ENCODE data around the gene UBAC1. TPM values are rescaled to one million over a fixed set of nuclear protein-coding genes. Genes with fewer than 3 reads are reported as not detected.

UBAC1 gene
- total RNA-seq, 2 experiments from 2014 or later = 29.3 to 31.9 TPM

DNA sequence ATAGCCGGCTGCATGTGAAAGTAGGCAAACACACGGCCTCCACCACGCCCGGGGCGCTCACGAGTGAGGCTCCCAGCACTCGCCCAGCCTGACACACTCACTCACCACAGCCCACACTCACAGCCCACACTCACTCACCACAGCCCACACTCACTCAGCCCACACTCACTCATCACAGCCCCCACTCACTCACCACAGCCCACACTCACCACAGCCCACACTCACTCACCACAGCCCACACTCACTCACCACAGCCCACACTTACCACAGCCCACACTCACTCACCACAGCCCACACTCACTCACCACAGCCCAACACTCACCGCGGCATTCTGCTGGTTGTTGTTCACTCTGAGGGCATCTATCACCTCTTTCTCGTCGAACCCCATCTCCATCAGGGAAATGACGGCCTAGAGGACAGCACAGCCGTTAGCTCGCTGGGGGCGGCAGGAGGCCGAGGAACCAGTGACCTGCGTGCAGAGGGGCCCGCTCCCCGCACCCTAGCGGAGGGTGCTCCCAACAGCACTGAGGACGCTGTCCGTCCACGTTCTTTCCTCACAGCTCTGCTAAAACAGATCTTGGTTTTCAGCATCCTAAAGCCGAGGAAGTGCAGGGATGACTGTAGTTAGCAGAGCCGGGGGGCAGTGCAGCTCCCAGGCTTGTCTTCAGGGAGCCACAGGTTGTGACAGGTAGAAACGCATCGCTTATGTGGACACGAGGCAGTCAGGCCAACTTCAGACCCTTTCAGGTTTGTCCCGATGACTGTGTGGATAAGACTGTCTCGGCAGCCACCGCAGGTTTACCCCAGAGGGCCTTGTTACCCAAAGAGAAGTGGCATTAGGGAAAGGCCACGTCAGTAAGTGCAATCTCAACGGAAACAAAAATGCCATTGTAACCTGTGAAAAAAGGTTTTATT is 21.6 kb downstream of the UBAC1 start:
- POLR2A ChIA-PET = no interaction called here
- ATAC-seq = peak; percentile 58

DNA sequence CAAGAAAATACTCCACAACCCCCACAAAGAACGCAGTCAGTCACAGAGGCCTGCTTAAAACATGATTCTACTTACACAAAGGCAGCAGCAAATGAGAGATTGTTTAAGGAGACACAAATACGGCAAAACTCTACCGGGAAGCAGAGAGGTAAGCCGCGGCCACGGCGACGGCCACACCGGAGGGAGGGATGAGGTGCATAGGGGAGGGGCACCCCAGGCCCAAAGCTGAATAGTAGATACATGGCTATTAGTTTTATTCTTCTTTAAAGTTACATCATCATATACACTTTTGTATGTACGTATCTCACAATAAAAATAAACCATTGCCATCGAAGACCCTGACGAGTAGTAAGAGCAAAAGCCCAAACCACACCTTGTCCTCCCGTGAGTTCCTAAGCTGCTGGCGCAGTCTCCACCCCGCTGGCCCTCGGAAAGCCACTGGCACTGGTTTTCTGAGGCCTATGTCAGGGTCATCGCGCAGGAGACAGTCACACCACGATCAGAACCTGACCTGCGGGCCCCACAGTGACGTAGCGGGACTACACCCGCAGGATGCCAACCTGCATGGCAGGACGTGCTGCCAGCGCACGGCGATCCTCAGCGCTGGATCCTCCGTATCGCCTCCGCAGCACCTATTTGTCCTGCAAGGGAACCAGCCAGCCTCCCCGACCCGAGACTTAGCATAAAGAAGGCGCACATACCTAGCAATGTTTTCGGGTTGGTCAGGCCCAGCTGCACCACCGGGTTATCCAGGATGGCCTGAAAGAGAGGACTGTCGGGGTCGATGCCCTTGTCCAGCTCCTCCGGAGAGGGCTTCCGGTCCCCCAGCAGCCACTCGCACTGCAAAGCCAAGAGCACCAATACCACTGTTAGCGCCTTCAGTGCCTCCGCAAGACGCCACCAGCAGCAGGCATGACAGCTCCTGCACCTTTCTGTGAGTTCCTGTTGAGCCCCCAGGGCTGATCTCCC is 23.4 kb downstream of the UBAC1 start:
- H3K9me3 Mint-ChIP-seq (ENCODE audit: insufficient read depth) = peaks cover 3% of the 10 kb centered on the region
- H3K27me3 Mint-ChIP-seq (ENCODE audit: low read depth) = peaks cover 3% of the 10 kb centered on the region
- DNase-seq = no peak
- H3K27ac Mint-ChIP-seq = no peak overlapping the region
- no peak for ATAC-seq
- no peak overlapping the region for H3K4me3 Mint-ChIP-seq
- CTCF ChIA-PET = no interaction called here
- POLR2A ChIA-PET = no interaction called here
- peaks cover 67% of the 10 kb centered on the region for H3K36me3 Mint-ChIP-seq (ENCODE audit: low read depth)
- H3K4me1 Mint-ChIP-seq (ENCODE audit: low read depth) = peaks cover 9% of the 10 kb centered on the region

More for the DNA sequence above, 21.6 kb downstream of the UBAC1 start:
- Mint-ChIP-seq H3K27ac (peak overlapping the region; percentile 94), H3K4me1 (ENCODE audit: low read depth) (peaks cover 9% of the 10 kb centered on the region), H3K4me3 (peak overlapping the region; percentile 71), H3K9me3 (ENCODE audit: insufficient read depth) (peaks cover 3% of the 10 kb centered on the region), H3K36me3 (ENCODE audit: low read depth) (peaks cover 70% of the 10 kb centered on the region), H3K27me3 (ENCODE audit: low read depth) (peaks cover 3% of the 10 kb centered on the region)
- peak; percentile 57 for DNase-seq
- CTCF ChIA-PET = no interaction called here

DNA sequence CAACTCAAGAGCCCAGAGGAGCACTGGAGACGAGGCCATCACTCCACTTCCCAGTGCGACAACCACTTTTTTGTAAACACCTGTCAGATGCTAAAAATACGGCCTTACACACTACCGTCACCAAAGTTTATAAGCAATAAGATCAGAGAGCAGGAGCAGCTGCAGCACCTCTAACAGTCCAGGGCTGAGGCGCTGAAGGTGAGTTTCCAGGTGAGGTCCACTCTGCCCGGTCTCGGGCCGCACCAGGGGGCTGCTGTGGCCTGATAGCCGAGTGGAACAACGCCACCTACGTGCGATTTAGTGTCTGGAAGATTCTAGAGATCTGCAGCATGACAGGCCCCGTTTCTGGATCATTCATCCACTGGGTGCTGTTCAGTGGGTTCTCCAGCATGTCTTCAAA is 28.1 kb downstream of the UBAC1 start:
- Mint-ChIP-seq H3K27me3 (ENCODE audit: low read depth) (no peaks in the 10 kb centered on the region), H3K4me1 (ENCODE audit: low read depth) (no peaks in the 10 kb centered on the region), H3K36me3 (ENCODE audit: low read depth) (peaks cover 50% of the 10 kb centered on the region), H3K27ac (no peak overlapping the region), H3K4me3 (no peak overlapping the region), H3K9me3 (ENCODE audit: insufficient read depth) (peaks cover 3% of the 10 kb centered on the region)
- POLR2A ChIA-PET = no interaction called here
- CTCF ChIA-PET = no interaction called here
- ATAC-seq (no peak), DNase-seq (no peak)

DNA sequence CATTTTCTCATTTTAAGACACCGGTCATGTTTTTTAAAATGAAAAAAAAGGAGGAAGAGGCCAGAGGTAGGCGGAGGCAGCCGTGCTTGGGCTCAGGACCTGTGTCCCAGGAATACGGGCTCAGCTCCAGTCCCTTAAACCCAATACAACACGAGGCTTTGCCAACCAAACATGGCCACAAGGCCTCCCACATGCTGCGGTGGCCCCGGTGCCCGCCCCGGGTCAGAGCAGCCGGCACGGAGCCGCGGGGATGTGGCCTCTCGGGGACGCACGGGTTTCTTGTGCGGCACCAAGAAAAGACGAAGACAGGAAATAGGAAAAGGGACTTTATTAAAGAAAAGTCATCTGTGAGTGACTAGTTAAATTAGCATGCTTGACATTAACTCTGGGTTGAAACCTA is 28.5 kb downstream of the UBAC1 start:
- no peaks in the 10 kb centered on the region for H3K27me3 Mint-ChIP-seq (ENCODE audit: low read depth)
- no peak overlapping the region for H3K4me3 Mint-ChIP-seq
- DNase-seq (no peak), ATAC-seq (no peak)
- ChIA-PET CTCF (no interaction called here), POLR2A (no interaction called here)
- no peak overlapping the region for H3K27ac Mint-ChIP-seq
- H3K36me3 Mint-ChIP-seq (ENCODE audit: low read depth) = peaks cover 47% of the 10 kb centered on the region
- peaks cover 3% of the 10 kb centered on the region for H3K9me3 Mint-ChIP-seq (ENCODE audit: insufficient read depth)
- peaks cover 4% of the 10 kb centered on the region for H3K4me1 Mint-ChIP-seq (ENCODE audit: low read depth)

DNA sequence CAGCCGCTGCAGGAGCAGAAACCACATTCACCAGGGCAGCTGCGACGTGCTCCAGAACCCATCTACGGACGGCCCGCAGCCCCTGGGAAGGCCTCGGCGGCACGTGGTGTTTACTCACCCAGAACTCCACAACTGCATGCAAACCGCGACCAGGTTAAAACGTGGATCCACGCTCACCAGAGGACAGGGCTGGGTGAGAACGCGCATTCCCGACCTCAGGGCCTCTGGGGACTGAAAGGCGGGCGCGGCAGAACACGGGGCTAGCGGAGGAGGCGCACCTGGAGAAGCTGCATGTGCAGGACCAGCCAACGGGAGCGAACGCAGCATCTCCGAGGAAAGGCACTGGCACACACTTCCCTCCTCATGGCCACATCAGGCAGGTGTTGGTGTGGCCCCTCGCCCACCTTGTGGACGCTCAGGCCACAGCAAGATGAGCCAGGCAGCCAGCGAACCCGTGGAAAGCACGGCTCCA is 29.8 kb downstream of the UBAC1 start:
- H3K27me3 Mint-ChIP-seq (ENCODE audit: low read depth) = no peaks in the 10 kb centered on the region

DNA sequence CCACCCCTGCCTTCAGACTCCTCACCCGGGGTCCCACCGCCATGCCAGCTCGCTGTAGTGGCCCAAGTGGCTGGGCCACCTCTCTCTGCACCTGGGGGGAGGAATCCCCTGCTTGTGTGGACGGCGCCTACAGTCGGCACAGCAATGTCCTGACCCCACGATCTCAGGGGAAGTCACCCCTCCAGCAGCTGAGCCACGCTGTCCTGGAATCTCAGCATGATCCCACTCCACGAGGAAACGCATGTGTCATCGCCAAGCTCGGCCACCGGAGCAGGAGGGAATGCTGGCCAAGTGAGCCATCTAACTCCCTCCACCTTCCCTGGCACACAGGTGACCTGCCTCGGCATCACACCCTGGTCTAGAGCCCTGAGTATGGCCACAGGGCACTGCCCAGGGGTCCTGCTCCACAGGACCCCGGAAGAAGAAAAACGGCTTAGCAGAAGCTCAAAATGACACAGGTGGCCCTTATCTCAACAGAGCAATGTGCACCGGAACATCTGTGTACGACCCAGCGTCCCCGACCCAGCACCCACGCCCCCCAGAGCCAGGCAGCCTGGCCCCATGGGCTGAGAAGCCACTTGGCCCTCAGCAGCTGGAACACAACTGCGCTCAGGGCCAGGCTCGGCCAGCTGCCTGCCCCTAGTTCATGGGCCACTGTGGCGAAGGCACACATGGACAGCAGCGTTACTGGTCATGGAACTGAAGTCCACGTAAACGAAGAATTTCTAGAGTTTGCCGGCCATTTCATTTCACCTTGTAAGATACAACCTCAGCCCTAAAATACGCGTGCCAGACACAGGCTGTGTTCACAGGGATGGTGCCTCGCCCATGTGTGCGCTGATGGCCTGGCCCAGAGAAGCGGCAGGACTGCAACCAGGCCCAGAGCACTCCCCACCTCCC is 30.5 kb downstream of the UBAC1 start:
- H3K27ac Mint-ChIP-seq = no peak overlapping the region
- H3K4me3 Mint-ChIP-seq = no peak overlapping the region
- CTCF ChIA-PET = no interaction called here
- H3K27me3 Mint-ChIP-seq (ENCODE audit: low read depth) = no peaks in the 10 kb centered on the region
- peaks cover 6% of the 10 kb centered on the region for H3K4me1 Mint-ChIP-seq (ENCODE audit: low read depth)
- POLR2A ChIA-PET = no interaction called here
- H3K9me3 Mint-ChIP-seq (ENCODE audit: insufficient read depth) = no peaks in the 10 kb centered on the region
- ATAC-seq (no peak), DNase-seq (no peak)
- peaks cover 32% of the 10 kb centered on the region for H3K36me3 Mint-ChIP-seq (ENCODE audit: low read depth)

More for the DNA sequence above, 29.8 kb downstream of the UBAC1 start:
- ChIA-PET CTCF (no interaction called here), POLR2A (no interaction called here)
- peaks cover 3% of the 10 kb centered on the region for H3K9me3 Mint-ChIP-seq (ENCODE audit: insufficient read depth)
- H3K4me3 Mint-ChIP-seq = no peak overlapping the region
- ATAC-seq (no peak), DNase-seq (no peak)
- peaks cover 37% of the 10 kb centered on the region for H3K36me3 Mint-ChIP-seq (ENCODE audit: low read depth)
- peaks cover 6% of the 10 kb centered on the region for H3K4me1 Mint-ChIP-seq (ENCODE audit: low read depth)
- H3K27ac Mint-ChIP-seq = no peak overlapping the region

DNA sequence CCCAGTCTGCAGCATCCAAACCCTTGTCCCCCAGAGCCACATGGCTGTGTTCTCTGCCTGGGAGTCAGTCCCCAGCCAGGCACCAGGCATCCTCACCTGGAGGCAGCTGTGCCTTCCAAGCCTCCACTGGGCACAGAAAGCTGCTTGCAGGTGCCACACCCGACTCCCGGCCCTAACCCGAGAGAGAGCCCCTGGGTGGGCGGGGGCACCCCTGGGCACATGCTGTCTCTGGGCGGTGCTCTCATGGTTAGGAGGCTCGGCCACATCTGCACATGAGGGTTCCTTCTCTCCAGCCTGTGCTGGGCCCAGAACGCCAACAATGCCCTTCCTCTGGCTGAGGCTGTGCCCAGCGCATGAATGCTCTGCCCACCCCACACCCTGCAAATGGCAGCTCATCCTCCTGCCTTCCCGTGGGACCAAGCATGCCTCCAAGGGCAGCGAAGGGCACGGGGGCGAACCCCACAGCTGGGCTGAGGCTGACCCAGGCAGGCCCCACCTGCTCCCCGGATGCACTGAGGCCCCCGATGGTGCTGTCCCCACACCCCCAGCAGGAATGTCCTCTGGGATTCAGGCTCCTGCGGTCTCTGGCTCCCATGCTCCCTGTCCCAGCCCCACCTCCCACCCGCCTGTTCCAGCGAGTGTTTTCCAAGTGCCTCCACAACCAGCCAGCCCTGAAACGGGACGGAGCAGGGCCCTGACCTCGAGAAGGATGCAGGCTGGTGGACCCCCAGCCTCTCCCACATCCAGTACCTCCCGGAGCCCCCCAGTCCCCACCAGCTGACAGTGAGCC is 31.3 kb downstream of the UBAC1 start:
- CTCF ChIA-PET = no interaction called here
- no peak overlapping the region for H3K4me3 Mint-ChIP-seq
- no peak overlapping the region for H3K27ac Mint-ChIP-seq
- peaks cover 24% of the 10 kb centered on the region for H3K36me3 Mint-ChIP-seq (ENCODE audit: low read depth)
- H3K4me1 Mint-ChIP-seq (ENCODE audit: low read depth) = peaks cover 6% of the 10 kb centered on the region
- no peak for ATAC-seq
- POLR2A ChIA-PET = no interaction called here
- no peak for DNase-seq
- H3K9me3 Mint-ChIP-seq (ENCODE audit: insufficient read depth) = no peaks in the 10 kb centered on the region
- H3K27me3 Mint-ChIP-seq (ENCODE audit: low read depth) = no peaks in the 10 kb centered on the region

DNA sequence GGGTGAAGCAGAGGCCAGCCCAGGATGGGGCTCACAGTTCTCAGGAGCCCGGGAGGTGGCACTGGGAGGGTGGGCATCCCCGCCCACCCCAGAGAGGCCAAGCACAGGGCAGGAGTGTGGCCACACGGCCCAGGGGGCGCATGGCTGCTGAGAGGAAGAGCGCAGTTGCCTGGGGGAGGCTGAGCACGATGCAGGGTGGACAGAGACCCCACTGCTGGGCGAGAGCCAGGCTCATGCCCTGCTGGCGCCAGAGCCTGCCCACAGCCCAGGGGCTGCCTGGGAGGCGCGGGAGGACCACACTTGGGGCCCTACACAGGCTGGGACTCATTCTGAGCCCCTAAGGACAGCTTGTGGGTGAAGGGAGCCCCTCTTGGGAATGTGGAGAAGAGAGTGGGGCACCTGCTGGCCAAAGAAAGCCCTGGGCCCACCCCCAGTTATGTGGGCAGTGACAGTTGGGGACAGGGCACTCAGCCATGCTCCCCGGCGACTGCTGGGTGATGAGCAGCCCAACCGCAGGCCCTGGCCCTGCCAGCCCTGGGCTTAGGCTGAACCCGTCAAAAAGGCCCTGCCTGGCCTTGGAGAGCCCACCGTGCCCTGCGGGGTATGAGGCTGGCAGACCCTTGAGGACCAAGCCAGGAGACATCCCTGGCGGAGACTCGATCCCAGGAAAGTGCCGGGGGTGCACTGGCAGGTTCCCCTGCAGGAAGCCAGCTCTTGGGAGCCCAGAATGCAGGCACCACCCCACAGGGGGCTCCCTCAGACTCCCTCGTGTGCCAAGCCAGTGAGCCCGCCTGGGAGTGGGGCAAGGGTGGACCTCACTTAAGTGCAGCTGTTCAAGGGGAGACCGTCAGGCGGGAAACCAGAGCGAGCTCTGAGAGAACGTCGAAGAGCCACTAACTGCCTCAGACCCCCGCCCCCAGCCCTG is 32.2 kb downstream of the UBAC1 start:
- no peaks in the 10 kb centered on the region for H3K9me3 Mint-ChIP-seq (ENCODE audit: insufficient read depth)
- no peak overlapping the region for H3K27ac Mint-ChIP-seq
- DNase-seq (no peak), ATAC-seq (no peak)
- H3K4me1 Mint-ChIP-seq (ENCODE audit: low read depth) = peaks cover 6% of the 10 kb centered on the region
- POLR2A ChIA-PET = no interaction called here
- peaks cover 21% of the 10 kb centered on the region for H3K36me3 Mint-ChIP-seq (ENCODE audit: low read depth)
- CTCF ChIA-PET = no interaction called here
- no peaks in the 10 kb centered on the region for H3K27me3 Mint-ChIP-seq (ENCODE audit: low read depth)
- H3K4me3 Mint-ChIP-seq = no peak overlapping the region

DNA sequence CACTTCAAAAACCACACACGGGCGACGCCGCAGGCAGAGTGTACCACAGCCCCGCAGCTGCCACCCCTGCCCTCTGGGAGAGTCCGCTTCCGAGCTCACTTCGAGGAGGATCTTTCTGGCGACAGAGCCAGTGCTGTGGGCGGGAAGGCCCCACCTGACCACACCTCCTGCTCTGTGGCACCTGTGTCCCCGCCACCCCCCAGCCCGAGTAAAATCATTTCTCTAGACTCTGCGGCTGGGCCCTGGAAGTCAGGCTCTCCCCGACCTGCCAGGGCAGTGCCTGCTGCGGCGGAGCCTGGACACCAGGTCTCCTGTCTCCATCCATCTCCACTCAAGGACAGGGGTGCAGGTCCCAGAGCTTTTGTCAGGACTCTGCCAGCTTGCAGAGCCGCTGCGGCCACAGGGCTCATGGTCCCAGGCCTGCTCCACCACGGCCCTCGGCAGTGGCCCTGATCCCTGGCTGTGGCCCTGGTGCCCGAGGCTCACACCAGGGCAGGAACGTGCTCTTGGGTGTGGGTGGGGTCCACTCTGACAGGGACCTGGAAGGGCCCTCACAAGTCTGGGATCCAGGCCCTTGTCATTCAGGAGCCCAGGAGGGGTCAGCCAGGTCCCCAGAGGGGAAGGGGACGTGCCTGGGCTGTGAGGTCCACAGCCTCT is 33.0 kb downstream of the UBAC1 start:
- Mint-ChIP-seq H3K36me3 (ENCODE audit: low read depth) (peaks cover 15% of the 10 kb centered on the region), H3K4me3 (no peak overlapping the region), H3K9me3 (ENCODE audit: insufficient read depth) (no peaks in the 10 kb centered on the region), H3K4me1 (ENCODE audit: low read depth) (peaks cover 6% of the 10 kb centered on the region), H3K27me3 (ENCODE audit: low read depth) (no peaks in the 10 kb centered on the region), H3K27ac (no peak overlapping the region)
- CTCF ChIA-PET = no interaction called here
- DNase-seq (no peak), ATAC-seq (no peak)
- POLR2A ChIA-PET = no interaction called here
